ENCODE measurements around the gene UBE2O. TPM values are rescaled to one million over a fixed set of nuclear protein-coding genes. Genes with fewer than 3 reads are reported as not detected.
"Not testable (repeated sequence)": the region's sequence is repeated elsewhere in the genome, so short reads cannot be mapped to it uniquely, and the experiment has no call there.

Gene UBE2O
- total and polyA plus RNA-seq, 2 experiments from 2014 or later, result 30.4 to 79.4 TPM

- Mint-ChIP-seq H3K27ac (no peak overlapping the region), H3K4me3 (no peak overlapping the region), H3K4me1 (peaks cover 8% of the 10 kb centered on the region; the same call in 2 of the 3 replicates), H3K27me3 (ENCODE audit: insufficient read depth, low read depth, poor library complexity) (peaks cover 14% of the 10 kb centered on the region), H3K9me3 (no peaks in the 10 kb centered on the region), H3K36me3 (ENCODE audit: low read depth) (peaks cover 22% of the 10 kb centered on the region)
- TF ChIP-seq JUNB (IDR thresholded peaks at IDR 0.05; ENCODE audit: unreplicated experiment) (no peak), EZH2phosphoT487 (IDR thresholded peaks at IDR 0.05; ENCODE audit: unreplicated experiment) (no peak), ZNF114 (CRISPR knock-in tag; IDR thresholded peaks at IDR 0.05) (no peak), EZH2 (IDR thresholded peaks at IDR 0.05; ENCODE audit: low read depth, unreplicated experiment) (no peak), STAT1 (IDR thresholded peaks at IDR 0.05; ENCODE audit: unreplicated experiment) (no peak), NANOG (IDR thresholded peaks at IDR 0.05; ENCODE audit: borderline replicate concordance) (no peak), CREB1 (CRISPR knock-in tag; IDR thresholded peaks at IDR 0.05; ENCODE audit: low read depth) (no peak)
- TF ChIP-seq, protein P1, sequence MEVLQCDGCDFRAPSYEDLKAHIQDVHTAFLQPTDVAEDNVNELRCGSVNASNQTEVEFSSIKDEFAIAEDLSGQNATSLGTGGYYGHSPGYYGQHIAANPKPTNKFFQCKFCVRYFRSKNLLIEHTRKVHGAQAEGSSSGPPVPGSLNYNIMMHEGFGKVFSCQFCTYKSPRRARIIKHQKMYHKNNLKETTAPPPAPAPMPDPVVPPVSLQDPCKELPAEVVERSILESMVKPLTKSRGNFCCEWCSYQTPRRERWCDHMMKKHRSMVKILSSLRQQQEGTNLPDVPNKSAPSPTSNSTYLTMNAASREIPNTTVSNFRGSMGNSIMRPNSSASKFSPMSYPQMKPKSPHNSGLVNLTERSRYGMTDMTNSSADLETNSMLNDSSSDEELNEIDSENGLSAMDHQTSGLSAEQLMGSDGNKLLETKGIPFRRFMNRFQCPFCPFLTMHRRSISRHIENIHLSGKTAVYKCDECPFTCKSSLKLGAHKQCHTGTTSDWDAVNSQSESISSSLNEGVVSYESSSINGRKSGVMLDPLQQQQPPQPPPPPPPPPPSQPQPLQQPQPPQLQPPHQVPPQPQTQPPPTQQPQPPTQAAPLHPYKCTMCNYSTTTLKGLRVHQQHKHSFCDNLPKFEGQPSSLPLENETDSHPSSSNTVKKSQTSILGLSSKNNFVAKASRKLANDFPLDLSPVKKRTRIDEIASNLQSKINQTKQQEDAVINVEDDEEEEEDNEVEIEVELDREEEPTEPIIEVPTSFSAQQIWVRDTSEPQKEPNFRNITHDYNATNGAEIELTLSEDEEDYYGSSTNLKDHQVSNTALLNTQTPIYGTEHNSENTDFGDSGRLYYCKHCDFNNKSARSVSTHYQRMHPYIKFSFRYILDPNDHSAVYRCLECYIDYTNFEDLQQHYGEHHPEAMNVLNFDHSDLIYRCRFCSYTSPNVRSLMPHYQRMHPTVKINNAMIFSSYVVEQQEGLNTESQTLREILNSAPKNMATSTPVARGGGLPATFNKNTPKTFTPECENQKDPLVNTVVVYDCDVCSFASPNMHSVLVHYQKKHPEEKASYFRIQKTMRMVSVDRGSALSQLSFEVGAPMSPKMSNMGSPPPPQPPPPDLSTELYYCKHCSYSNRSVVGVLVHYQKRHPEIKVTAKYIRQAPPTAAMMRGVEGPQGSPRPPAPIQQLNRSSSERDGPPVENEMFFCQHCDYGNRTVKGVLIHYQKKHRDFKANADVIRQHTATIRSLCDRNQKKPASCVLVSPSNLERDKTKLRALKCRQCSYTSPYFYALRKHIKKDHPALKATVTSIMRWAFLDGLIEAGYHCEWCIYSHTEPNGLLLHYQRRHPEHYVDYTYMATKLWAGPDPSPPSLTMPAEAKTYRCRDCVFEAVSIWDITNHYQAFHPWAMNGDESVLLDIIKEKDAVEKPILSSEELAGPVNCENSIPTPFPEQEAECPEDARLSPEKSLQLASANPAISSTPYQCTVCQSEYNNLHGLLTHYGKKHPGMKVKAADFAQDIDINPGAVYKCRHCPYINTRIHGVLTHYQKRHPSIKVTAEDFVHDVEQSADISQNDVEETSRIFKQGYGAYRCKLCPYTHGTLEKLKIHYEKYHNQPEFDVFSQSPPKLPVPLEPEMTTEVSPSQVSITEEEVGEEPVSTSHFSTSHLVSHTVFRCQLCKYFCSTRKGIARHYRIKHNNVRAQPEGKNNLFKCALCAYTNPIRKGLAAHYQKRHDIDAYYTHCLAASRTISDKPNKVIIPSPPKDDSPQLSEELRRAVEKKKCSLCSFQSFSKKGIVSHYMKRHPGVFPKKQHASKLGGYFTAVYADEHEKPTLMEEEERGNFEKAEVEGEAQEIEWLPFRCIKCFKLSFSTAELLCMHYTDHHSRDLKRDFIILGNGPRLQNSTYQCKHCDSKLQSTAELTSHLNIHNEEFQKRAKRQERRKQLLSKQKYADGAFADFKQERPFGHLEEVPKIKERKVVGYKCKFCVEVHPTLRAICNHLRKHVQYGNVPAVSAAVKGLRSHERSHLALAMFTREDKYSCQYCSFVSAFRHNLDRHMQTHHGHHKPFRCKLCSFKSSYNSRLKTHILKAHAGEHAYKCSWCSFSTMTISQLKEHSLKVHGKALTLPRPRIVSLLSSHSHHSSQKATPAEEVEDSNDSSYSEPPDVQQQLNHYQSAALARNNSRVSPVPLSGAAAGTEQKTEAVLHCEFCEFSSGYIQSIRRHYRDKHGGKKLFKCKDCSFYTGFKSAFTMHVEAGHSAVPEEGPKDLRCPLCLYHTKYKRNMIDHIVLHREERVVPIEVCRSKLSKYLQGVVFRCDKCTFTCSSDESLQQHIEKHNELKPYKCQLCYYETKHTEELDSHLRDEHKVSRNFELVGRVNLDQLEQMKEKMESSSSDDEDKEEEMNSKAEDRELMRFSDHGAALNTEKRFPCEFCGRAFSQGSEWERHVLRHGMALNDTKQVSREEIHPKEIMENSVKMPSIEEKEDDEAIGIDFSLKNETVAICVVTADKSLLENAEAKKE (CRISPR knock-in tag; IDR thresholded peaks at IDR 0.05), result no peak
- Histone ChIP-seq H3K79me2 (replicated peaks; ENCODE audit: insufficient read depth) (peaks cover 33% of the 10 kb centered on the region), H3K27ac (ENCODE audit: low read depth) (no peak overlapping the region), H3K9me2 (ENCODE audit: insufficient read depth) (no peaks in the 10 kb centered on the region), H3K36me3 (ENCODE audit: insufficient read depth) (peaks cover 9% of the 10 kb centered on the region), H3K4me3 (no peak overlapping the region), H2AFZ (no peak overlapping the region), H4K20me1 (replicated peaks; ENCODE audit: insufficient read depth) (peaks cover 4% of the 10 kb centered on the region; the same call in 1 of the 2 replicates), H3K27me3 (ENCODE audit: insufficient read depth) (no peaks in the 10 kb centered on the region), H3K4me1 (ENCODE audit: insufficient read depth) (peaks cover 7% of the 10 kb centered on the region), H3K4me2 (no peak overlapping the region), H3F3A (replicated peaks; ENCODE audit: low read depth) (no peaks in the 10 kb centered on the region)
- no peak for ATAC-seq
- no peak for DNase-seq (ENCODE audit: low spot score)
These were observed 102.5 kb downstream of the UBE2O start for GRCh38 chr17:76350463-76350862.

DNA sequence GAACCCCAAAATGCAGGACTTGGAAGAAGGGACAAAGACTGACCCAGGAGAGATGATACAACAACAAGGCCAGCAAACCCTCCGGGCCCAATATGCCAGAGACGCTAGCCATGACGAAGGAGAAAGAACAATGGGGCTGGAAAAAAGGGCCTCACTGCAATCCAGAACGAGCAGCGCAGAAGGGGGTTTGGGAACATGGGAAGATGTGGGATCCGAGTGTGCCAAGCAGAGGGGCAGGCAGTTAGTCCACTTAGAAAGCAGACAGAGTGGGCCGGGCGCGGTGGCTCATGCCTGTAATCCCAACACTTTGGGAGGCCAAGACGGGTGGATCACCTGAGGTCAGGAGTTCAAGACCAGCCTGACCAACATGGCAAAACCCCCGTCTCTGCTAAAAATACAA lies 106.0 kb downstream of the UBE2O start:
- H3K4me1 Mint-ChIP-seq, H3K4me3 Mint-ChIP-seq: not testable (repeated sequence)

More for the DNA sequence above, 106.0 kb downstream of the UBE2O start:
- H3K4me2 ChIP-seq; H3K27ac ChIP-seq (ENCODE audit: low read depth); H3K36me3 ChIP-seq (ENCODE audit: insufficient read depth); ATAC-seq; H3K4me1 ChIP-seq (ENCODE audit: insufficient read depth); H3K4me3 ChIP-seq; H3K9me2 ChIP-seq (ENCODE audit: insufficient read depth); H2AFZ ChIP-seq; DNase-seq (ENCODE audit: low spot score); H4K20me1 ChIP-seq (replicated peaks; ENCODE audit: insufficient read depth); H3K9me3 Mint-ChIP-seq; H3K27me3 ChIP-seq (ENCODE audit: insufficient read depth); H3K27ac Mint-ChIP-seq; H3F3A ChIP-seq (replicated peaks; ENCODE audit: low read depth); H3K27me3 Mint-ChIP-seq (ENCODE audit: insufficient read depth, low read depth, poor library complexity): not testable (repeated sequence)
- peaks cover 29% of the 10 kb centered on the region for H3K79me2 ChIP-seq (replicated peaks; ENCODE audit: insufficient read depth)
- H3K36me3 Mint-ChIP-seq (ENCODE audit: low read depth), result peaks cover 39% of the 10 kb centered on the region

All from GM23338 (cell line).